AG04449 (cell line): Measurements from ENCODE around the gene ATE1.
"Not testable (repeated sequence)": the region's sequence is repeated elsewhere in the genome, so short reads cannot be mapped to it uniquely, and the experiment has no call there.

ENCODE experiments used
- CTCF ChIA-PET: fragments of 350-600 bp; formaldehyde crosslinking; extraction: SDS; loops from one replicate; lab custom pipeline; 2021; ENCODE audit warnings: antibody characterized with exemption; lab: Yijun Ruan, JAX
- POLR2A ChIA-PET: fragments of 400-600, 350-600 bp; formaldehyde crosslinking; extraction: SDS; loops from one replicate; lab custom pipeline; 2020; ENCODE audit warnings: antibody characterized with exemption, inconsistent platforms; lab: Yijun Ruan, JAX
- DNase-seq: peaks from one replicate; pipeline ENCODE4 v3.0.0-alpha.2; 2010; ENCODE audit warnings: low read depth, low spot score
- H3K4me3 ChIP-seq: 2 replicates; pipeline ENCODE4 v1.5.1; 2011; ENCODE audit warnings: low read depth, mild to moderate bottlenecking, control low read depth, low read length
- TF ChIP-seq, protein P1 (sequence below): IDR thresholded peaks from one replicate; pipeline ENCODE4 v1.5.1; 2011; ENCODE audit warnings: mild to moderate bottlenecking, moderate library complexity, low read length, control low read depth, inconsistent platforms; ENCODE audit not compliant: insufficient read depth; ENCODE audit errors: missing control alignments

Gene ATE1

DNA sequence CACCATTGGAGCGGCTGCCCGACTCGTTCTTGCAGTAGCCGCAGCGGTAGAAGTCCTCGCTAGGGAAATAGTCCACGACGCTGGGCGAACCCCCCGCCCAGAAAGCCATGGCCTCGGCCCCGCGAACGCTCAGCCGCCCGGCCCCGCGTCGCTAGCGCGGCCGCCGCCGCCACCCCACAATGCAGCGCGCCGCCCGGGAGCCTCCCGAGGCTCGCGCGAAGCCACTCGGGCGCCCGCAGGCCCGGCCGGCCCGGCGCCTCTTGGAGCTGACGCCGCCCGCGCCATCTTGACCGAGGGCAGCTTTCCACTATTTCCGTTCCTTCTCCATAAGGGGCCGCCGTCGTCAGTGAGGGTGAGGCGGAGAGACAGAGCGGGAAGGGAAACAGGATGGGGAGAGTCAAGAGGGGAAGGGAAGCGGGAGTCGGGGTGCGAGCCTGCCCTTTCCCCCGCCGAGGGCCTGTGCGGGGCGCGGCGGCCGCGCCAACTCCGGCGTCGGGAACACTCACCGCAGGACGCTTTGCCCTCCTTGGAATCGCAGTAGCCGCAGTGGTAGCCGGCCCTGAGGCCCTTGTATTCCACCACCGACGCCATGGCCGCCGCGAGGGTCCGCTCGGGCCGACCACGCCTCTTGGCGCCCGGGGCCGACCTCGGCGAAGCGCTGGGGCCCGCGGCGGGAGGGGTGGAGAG, at the start of gene ATE1:
ATE1 (minus strand) TSS at position 191 of the 687 bp plus-strand sequence; CDS start at position 109, 82 bp downstream.
- ChIA-PET POLR2A (interaction anchor here (0.6 to 1.6 kb wide), 7 partner anchors 8 to 1226 kb away, joined by 3 to 6 read pairs (median 3); partner anchors contain the start of gene BUB3), CTCF (interaction anchor here (0.6 to 1.6 kb wide), 5 partner anchors 9 to 185 kb away, joined by 3 to 5 read pairs (median 4); no protein-coding TSS in a partner anchor)
- DNase-seq: peak; percentile 36
- H3K4me3 ChIP-seq: peak within 1 kb of the TSS; percentile 86
- TF ChIP-seq, protein P1, sequence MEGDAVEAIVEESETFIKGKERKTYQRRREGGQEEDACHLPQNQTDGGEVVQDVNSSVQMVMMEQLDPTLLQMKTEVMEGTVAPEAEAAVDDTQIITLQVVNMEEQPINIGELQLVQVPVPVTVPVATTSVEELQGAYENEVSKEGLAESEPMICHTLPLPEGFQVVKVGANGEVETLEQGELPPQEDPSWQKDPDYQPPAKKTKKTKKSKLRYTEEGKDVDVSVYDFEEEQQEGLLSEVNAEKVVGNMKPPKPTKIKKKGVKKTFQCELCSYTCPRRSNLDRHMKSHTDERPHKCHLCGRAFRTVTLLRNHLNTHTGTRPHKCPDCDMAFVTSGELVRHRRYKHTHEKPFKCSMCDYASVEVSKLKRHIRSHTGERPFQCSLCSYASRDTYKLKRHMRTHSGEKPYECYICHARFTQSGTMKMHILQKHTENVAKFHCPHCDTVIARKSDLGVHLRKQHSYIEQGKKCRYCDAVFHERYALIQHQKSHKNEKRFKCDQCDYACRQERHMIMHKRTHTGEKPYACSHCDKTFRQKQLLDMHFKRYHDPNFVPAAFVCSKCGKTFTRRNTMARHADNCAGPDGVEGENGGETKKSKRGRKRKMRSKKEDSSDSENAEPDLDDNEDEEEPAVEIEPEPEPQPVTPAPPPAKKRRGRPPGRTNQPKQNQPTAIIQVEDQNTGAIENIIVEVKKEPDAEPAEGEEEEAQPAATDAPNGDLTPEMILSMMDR: peak; percentile 28

DNA sequence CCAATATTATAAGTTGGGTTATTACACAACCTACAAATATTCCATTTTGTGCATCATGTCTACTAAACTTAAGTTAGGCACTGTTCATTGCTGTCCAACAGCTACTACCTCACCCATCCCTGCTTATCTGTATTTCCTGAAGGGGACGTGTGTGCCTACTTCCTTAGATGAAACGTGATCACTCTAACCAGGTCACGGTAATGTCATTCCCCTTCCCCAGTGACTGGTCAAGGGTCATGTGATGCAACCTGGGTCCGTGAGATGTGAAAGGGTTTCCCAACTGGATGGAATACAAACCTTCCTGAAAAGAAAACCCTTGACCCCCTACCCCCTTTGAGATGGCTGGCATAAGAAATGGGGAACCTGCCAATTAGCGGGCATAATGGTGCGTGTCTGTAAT, 48.8 kb upstream of the ATE1 start:
- TF ChIP-seq, protein P1: no peak
- POLR2A ChIA-PET: no interaction called here
- CTCF ChIA-PET: interaction anchor here (0.7 to 2.4 kb wide), 2 partner anchors 29 to 137 kb away, joined by 3 to 7 read pairs; no protein-coding TSS in a partner anchor
- no peak overlapping the region for H3K4me3 ChIP-seq
- no peak for DNase-seq

DNA sequence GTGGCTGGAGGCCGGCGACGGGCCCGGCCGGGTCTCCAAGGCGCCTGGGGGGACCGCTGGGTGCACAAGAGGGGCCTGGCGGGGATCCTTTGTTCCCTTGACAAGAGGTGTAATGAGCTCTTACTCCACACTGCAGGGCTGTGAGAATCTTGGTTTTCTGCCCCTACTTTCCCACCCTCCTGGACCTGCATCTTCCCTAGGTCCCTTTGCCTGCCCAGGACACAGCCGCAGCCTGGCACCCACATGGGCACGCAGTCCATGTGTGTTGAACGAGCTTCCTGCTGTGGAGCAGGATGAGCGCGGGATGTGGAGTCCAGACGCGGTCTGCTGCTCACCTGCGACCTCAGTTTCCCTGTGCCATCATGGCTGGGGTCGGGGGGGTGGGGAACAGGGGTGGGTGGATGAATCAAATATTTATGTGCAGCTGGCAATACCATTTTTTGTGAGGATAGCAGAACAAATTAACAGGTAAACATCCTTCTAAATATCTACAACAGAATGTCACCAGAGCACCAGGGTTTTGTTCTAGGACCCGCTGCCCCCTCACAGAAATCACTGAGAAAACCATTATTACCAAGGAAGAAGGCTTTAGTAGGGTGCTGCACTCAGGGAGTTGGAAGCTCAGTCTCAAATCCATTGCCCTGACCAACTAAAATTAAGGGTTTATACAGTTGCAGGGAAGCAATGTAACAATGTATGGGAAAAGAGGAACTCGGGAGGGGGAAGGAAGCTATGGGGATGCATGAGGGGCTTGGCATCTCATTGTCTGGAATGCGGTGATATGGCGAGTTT, 47.7 kb upstream of the ATE1 start:
- CTCF ChIA-PET: interaction anchor here (0.6 to 2.4 kb wide), 13 partner anchors 9 to 138 kb away, joined by 3 to 12 read pairs (median 4); no protein-coding TSS in a partner anchor
- DNase-seq: no peak
- peak overlapping the region; percentile 73 for H3K4me3 ChIP-seq
- TF ChIP-seq, protein P1: no peak
- POLR2A ChIA-PET: interaction anchor here (0.6 to 1.3 kb wide), 2 partner anchors 24 to 41 kb away, joined by 3 read pairs; no protein-coding TSS in a partner anchor

DNA sequence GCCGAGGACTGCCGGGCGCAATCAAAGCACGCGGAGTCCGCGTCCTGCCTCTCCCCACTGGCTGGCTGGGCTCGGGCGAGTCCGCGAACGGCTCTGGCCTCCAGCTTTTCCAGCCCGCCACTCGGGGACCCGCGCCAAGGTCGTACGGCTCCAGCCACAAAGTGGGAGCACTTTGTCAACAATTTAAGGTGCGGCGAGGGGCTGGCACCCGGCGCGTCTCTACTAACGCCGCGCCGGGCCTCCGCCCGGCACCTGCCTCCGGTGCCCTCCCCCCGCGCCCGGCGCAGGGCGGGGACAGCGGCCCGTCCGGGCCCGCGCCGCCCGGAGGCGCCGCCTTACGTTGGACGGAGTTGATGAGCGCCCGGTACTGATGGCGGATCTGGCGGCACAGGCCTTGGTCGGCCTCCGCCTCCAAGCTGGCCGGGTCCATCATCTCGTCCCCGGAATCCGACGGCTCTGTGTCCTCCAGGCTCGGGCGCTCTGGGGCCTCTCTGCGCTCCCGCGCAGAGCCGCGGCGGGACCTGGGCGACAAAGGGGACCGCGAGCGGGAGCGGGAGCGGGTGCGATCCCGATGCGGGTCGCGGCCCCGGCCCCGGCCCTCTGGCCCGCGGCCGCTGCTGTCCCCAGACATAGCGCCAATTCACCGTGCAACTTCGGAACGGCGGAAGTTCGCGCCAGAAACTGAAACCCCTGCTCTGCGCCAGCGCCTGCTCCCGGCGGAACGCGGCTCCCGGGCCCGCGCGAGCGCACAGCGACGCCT, 46.9 kb upstream of the ATE1 start, which contains the start of gene NSMCE4A:
NSMCE4A (minus strand) TSS at position 683 of the 760 bp plus-strand sequence; CDS start at position 631, 52 bp downstream.
- ChIA-PET CTCF (interaction anchor here (0.6 to 2.4 kb wide), 15 partner anchors 9 to 138 kb away, joined by 3 to 12 read pairs (median 3); no protein-coding TSS in a partner anchor), POLR2A (interaction anchor here (0.7 to 1.4 kb wide), 3 partner anchors 17 to 138 kb away, joined by 3 to 6 read pairs (median 3); no protein-coding TSS in a partner anchor)
- peak within 1 kb of the TSS; percentile 73 for H3K4me3 ChIP-seq
- DNase-seq: no peak
- TF ChIP-seq, protein P1: peak; percentile 66

DNA sequence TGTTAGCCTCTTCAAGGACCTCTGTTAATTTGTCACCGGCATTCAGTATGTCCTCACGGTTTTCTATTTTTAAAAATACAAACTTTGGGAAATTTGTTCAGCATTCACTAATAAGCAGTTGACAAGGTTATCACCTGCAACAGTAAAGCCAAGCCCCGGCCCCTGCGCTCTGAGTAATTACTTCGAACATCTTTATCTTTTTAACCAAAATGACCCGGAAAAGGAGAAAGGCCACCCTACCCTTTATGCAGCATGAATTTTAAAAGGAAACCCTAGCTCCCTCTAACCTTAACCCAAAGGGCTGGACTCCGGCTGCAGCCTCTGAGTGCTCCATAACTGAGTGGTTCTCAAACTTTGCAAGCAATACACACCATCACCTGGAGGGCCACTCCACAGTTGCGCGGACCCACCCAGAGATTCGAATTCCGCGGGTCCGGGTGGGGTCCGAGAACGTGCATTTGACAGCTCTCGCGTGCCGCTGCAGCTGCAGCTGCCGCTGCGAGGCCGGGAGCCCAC, 46.2 kb upstream of the ATE1 start:
- CTCF ChIA-PET: interaction anchor here (0.9 to 1.7 kb wide), 7 partner anchors 9 to 139 kb away, joined by 3 to 6 read pairs (median 3); no protein-coding TSS in a partner anchor
- no peak for DNase-seq
- peak overlapping the region; percentile 73 for H3K4me3 ChIP-seq
- TF ChIP-seq, protein P1: no peak
- POLR2A ChIA-PET: interaction anchor here (0.7 to 1.4 kb wide), 3 partner anchors 17 to 139 kb away, joined by 3 to 6 read pairs (median 3); no protein-coding TSS in a partner anchor

DNA sequence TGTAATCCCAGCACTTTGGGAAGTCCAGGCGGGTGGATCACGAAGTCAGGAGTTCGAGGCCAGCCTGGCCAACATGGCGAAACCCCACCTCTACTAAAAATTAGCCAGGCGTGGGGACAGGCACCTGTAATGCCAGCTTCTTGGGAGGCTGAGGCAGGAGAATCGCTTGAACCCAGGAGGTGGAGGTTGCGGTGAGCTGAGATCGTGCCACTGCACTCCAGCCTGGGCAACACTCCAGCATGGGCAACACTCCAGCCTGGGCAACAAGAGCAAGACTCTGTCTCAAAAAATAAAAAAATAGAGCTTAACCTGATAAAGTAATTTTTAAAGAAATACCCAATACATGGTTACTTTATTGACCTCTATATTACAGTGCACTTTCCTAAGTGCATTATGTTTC, 41.3 kb upstream of the ATE1 start:
- POLR2A ChIA-PET, CTCF ChIA-PET: not testable (repeated sequence)

More for the DNA sequence above, 41.3 kb upstream of the ATE1 start:
- DNase-seq, H3K4me3 ChIP-seq: not testable (repeated sequence)
